Spleen (tissue), 11 donors: Measurements from ENCODE around the gene TRIM38. TPM values are rescaled to one million over a fixed set of nuclear protein-coding genes. Genes with fewer than 3 reads are reported as not detected.

Experiments used
- DNase-seq: peaks from one replicate; pipeline ENCODE4 v3.0.0-alpha.2; 2020
- H3K27ac ChIP-seq, 8 donors: fragments of 200-600 bp; sonication (generic) in 7 of 8; 1 replicate in 4 of 8; 2 replicates in 4 of 8; pipeline versions ENCODE4 v1.5.0 to v1.8.0; 2016 to 2021; ENCODE audit warnings: inconsistent platforms in 4 of 8, mild to moderate bottlenecking in 4 of 8, moderate library complexity in 1 of 8
- H3K27me3 ChIP-seq, 7 donors: fragments of 200-600 bp; sonication (generic) in 6 of 7; replicated peaks in 1 of 7; 1 replicate in 4 of 7; 2 replicates in 3 of 7; pipeline versions ENCODE4 v1.5.0 to v1.8.0; 2016 to 2021; ENCODE audit warnings: inconsistent platforms in 3 of 7, mild to moderate bottlenecking in 1 of 7
- H3K36me3 ChIP-seq, 6 donors: fragments of 200-600 bp; sonication (generic) in 5 of 6; 1 replicate in 4 of 6; 2 replicates in 2 of 6; pipeline versions ENCODE4 v1.5.0 to v1.8.0; 2016 to 2021; ENCODE audit warnings: inconsistent platforms in 2 of 6
- H3K4me1 ChIP-seq, 6 donors: fragments of 200-600 bp; sonication (generic) in 5 of 6; 1 replicate in 3 of 6; 2 replicates in 3 of 6; pipeline versions ENCODE4 v1.5.0 to v1.8.0; 2016 to 2021; ENCODE audit warnings: inconsistent platforms in 3 of 6
- H3K4me3 ChIP-seq, 8 donors: fragments of 200-600 bp; sonication (generic) in 7 of 8; 1 replicate in 4 of 8; 2 replicates in 4 of 8; pipeline versions ENCODE4 v1.5.0 to v1.8.0; 2016 to 2021; ENCODE audit warnings: inconsistent platforms in 4 of 8, mild to moderate bottlenecking in 4 of 8, moderate library complexity in 2 of 8
- H3K9me3 ChIP-seq, 8 donors: fragments of 200-600 bp; sonication (generic) in 7 of 8; 1 replicate in 4 of 8; 2 replicates in 4 of 8; pipeline versions ENCODE4 v1.5.0 to v1.8.0; 2016 to 2021; ENCODE audit warnings: inconsistent platforms in 4 of 8
- POLR2A ChIP-seq, 3 donors: fragments of 450-650 bp; IDR thresholded peaks; one replicate each; pipeline ENCODE4 v1.5.1; 2017; ENCODE audit warnings: antibody characterized with exemption in 3 of 3, mild to moderate bottlenecking in 1 of 3
- POLR2AphosphoS5 ChIP-seq, 3 donors: sonication (generic); formaldehyde crosslinking; IDR thresholded peaks; one replicate each; pipeline ENCODE4 v1.5.1; 2017; ENCODE audit warnings: antibody characterized with exemption in 3 of 3
- WGBS, 5 donors: extraction: QIAGEN DNeasy Blood & Tissue Kit in 3 of 5; methylation state at CpG; one replicate each; pipeline versions ENCODE4 v1.1.5 to v1.1.7; 2013 to 2018; 5-methylcytosine and 5-hydroxymethylcytosine counted together
- intact Hi-C: fragments of 100-400 bp; cut with DNase I; formaldehyde crosslinking; loops from one replicate; pipeline ENCODE4 v1.15.0; 2023; ENCODE audit warnings: low total_unique reads
- polyA plus RNA-seq, 3 donors: library from polyadenylated mRNA; stranded (reverse); fragments of 200-250 nt; gene quantifications; one replicate each; pipeline ENCODE4 v1.2.1, GENCODE V29; 2013
- total RNA-seq, 7 donors: library from RNA; depleted of rRNA in 3 of 7; stranded (reverse); fragments of >200 nt in 3 of 7; fragmentation: NEBNext Ultra II Directional in 4 of 7; extraction: Animal tissue kit (Norgen Biotek cat#: 25700) in 4 of 7; gene quantifications; one replicate each; pipeline versions ENCODE4 v1.1.0 to v1.2.1, GENCODE V29; 2016 to 2021
- TF ChIP-seq, protein P1 (sequence below), 11 experiments: fragments of 200-600 bp in 7 of 11; fragments of 450-650 bp in 4 of 11; sonication (generic) in 4 of 11; IDR thresholded peaks in 8 of 11; conservative IDR thresholded peaks in 3 of 11; 1 replicate in 7 of 11; 2 replicates in 4 of 11; pipeline versions ENCODE4 v1.4.0 to v1.8.0; 2016 to 2021; ENCODE audit warnings: antibody characterized with exemption in 11 of 11, inconsistent platforms in 4 of 11, mild to moderate bottlenecking in 1 of 11
- donor health status: healthy with polysubstance abuse.
- donor health status: DM: no; HTN: no; CAD: no; lungs with moderate emphysema.
- donor health status: DM: no; HTN: no; CAD: no.
- donor health status: Bipolar disorder and iron deficiency.
- donor health status: healthy.
- donor health status: DM: no; HTN: no; CAD: no.
- donor health status: DM: yes; HTN: yes; CAD: no.

Gene TRIM38
- total and polyA plus RNA-seq, 10 donors = 8.0 to 34.4 (median 28.1) TPM

DNA sequence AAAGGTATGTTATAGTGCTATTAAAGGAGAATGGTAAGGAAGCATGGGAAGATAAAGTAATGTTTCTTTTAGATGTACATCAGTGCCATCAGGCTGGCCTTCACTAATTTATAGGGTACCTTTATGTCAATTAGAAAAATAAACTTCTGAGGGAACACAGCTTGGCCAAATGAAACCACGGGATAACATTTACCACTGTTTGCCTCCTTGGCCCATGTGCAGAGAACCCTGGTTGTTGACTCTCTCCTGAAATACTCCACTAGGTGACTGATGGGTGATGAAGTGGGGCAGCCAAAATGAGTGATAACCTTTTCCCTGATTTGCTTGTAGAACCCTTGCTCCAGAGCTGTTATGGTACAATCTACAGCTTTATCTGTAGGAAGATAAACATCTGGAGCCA is 9.5 kb downstream of the TRIM38 start:
- TF ChIP-seq, protein P1, sequence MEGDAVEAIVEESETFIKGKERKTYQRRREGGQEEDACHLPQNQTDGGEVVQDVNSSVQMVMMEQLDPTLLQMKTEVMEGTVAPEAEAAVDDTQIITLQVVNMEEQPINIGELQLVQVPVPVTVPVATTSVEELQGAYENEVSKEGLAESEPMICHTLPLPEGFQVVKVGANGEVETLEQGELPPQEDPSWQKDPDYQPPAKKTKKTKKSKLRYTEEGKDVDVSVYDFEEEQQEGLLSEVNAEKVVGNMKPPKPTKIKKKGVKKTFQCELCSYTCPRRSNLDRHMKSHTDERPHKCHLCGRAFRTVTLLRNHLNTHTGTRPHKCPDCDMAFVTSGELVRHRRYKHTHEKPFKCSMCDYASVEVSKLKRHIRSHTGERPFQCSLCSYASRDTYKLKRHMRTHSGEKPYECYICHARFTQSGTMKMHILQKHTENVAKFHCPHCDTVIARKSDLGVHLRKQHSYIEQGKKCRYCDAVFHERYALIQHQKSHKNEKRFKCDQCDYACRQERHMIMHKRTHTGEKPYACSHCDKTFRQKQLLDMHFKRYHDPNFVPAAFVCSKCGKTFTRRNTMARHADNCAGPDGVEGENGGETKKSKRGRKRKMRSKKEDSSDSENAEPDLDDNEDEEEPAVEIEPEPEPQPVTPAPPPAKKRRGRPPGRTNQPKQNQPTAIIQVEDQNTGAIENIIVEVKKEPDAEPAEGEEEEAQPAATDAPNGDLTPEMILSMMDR (IDR thresholded peaks at IDR 0.05 in 8 of 11, conservative IDR thresholded peaks at IDR 0.05 in 3 of 11) = no peak
- no peak for TF ChIP-seq POLR2A (IDR thresholded peaks at IDR 0.05)
- no peak for TF ChIP-seq POLR2AphosphoS5 (IDR thresholded peaks at IDR 0.05)
- Histone ChIP-seq H3K4me3 (no peak overlapping the region), H3K27ac (peak overlapping the region in 6 of 8 donors; percentile 15 to 61 (median 46)), H3K9me3 (no peaks in the 10 kb centered on the region), H3K27me3 (no peaks in the 10 kb centered on the region), H3K4me1 (peaks cover 21 to 93% (median 50%) of the 10 kb centered on the region in 6 donors), H3K36me3 (peaks cover 7 to 100% (median 94%) of the 10 kb centered on the region in 6 donors)
- no peak for DNase-seq
- WGBS, 5 donors = 92 to 100% (median 100%) methylated on average over 1 of the region's 1 CpG
- intact Hi-C loops = no loop called here

DNA sequence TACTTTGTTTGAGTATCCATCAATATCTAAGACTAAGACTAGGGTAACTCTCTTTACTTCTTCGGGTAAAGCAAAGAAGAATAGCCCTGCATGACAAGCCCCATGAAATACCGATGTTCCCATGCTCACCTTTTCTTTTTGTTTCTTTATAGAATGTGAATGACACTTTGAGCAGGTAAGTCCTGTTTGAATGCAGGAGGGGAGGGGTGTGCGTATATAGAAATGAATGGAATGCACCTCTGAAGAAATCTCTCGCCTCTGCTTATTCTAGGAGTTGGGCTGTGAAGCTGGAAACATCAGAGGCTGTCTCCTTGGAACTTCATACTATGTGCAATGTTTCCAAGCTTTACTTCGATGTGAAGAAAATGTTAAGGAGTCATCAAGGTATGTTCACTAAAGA is 10.3 kb downstream of the TRIM38 start:
- intact Hi-C loops = no loop called here
- H3K4me1 ChIP-seq = peaks cover 18 to 91% (median 42%) of the 10 kb centered on the region in 6 donors
- H3K4me3 ChIP-seq = no peak overlapping the region
- H3K27me3 ChIP-seq = no peaks in the 10 kb centered on the region
- no peak for TF ChIP-seq POLR2AphosphoS5 (IDR thresholded peaks at IDR 0.05)
- TF ChIP-seq POLR2A (IDR thresholded peaks at IDR 0.05) = no peak
- TF ChIP-seq, protein P1 (IDR thresholded peaks at IDR 0.05 in 8 of 11, conservative IDR thresholded peaks at IDR 0.05 in 3 of 11) = no peak
- no peak for DNase-seq
- H3K36me3 ChIP-seq = peaks cover 7 to 100% (median 96%) of the 10 kb centered on the region in 6 donors
- 96 to 99% (median 98%) methylated on average over 5 of the region's 5 CpGs for WGBS, 5 donors
- H3K9me3 ChIP-seq = no peaks in the 10 kb centered on the region
- H3K27ac ChIP-seq = no peak overlapping the region

DNA sequence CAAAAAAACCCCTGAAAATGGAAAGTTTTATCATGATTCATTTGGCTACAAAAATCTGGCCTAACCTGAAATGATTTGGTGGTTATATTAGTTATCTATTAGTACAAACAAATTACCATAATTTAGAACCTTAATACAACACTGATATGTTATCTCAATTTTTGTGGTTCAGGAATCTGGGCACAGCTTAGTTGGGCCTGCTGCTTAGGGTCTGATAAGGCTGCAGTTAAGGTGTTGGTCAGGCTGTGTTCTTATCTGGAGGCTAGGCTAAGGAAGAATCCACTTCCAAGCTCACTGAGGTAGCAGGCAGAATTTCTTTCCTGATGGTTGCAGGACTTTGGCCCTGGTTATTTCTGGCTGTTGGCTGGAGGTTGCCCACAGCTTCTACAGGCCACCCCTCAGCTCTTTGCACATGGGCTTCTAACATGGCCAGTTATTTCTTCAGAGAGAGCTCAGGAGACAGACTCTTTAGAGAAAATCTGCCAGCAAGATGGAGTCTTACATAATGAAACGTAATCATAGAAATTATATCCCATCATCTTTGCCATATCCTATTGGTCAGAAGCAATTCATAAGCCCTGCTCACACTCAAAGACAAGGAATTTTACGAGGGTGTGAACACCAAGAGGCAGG is 11.4 kb downstream of the TRIM38 start:
- intact Hi-C loops = no loop called here
- H3K27me3 ChIP-seq = no peaks in the 10 kb centered on the region
- no peak overlapping the region for H3K4me3 ChIP-seq
- H3K4me1 ChIP-seq = peaks cover 9 to 79% (median 31%) of the 10 kb centered on the region in 6 donors
- no peak overlapping the region for H3K27ac ChIP-seq
- TF ChIP-seq, protein P1 (IDR thresholded peaks at IDR 0.05 in 8 of 11, conservative IDR thresholded peaks at IDR 0.05 in 3 of 11) = no peak
- TF ChIP-seq POLR2A (IDR thresholded peaks at IDR 0.05) = no peak
- DNase-seq = no peak
- H3K36me3 ChIP-seq = peaks cover 7 to 100% (median 99%) of the 10 kb centered on the region in 6 donors
- H3K9me3 ChIP-seq = no peaks in the 10 kb centered on the region
- 90 to 97% (median 96%) methylated on average over 2 of the region's 2 CpGs for WGBS, 5 donors

DNA sequence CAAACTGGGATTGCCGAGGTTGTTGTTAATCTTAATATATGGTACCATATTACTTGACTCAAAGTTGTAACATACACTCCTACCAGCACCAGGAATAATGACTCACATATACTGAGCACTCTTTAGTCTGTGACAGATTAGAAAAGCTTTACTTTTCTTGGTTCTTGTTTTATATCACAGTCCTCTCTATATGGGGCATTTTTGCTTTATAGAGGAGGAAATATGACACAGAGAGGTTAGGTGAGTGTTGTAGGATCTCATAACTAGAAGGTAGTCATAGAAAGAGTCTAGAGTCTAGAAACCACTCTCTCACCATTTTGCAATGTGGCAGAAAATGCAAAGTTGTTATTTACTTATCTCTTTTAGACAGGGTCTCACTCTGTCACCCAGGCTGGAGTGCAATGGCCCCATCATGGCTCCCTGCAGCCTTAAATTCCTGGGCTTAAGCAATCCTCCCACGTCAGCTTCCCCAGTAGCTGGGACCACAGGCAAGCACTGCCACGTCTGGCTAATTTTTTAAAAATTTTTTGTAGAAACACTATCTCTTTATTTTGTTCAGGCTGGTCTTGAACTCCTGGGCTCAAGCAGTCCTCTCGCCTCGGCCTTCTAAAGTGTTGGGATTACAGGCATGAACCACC is 13.4 kb downstream of the TRIM38 start:
- TF ChIP-seq POLR2AphosphoS5 (IDR thresholded peaks at IDR 0.05) = no peak
- no peak for TF ChIP-seq POLR2A (IDR thresholded peaks at IDR 0.05)
- TF ChIP-seq, protein P1 (IDR thresholded peaks at IDR 0.05 in 8 of 11, conservative IDR thresholded peaks at IDR 0.05 in 3 of 11) = no peak
- 78 to 93% (median 86%) methylated on average over 5 of the region's 5 CpGs for WGBS, 5 donors
- intact Hi-C loops = no loop called here
- Histone ChIP-seq H3K36me3 (peaks cover 5 to 100% (median 92%) of the 10 kb centered on the region in 6 donors), H3K9me3 (no peaks in the 10 kb centered on the region), H3K27me3 (no peaks in the 10 kb centered on the region), H3K4me3 (no peak overlapping the region), H3K4me1 (peaks cover 7 to 63% (median 15%) of the 10 kb centered on the region in 6 donors), H3K27ac (no peak overlapping the region)
- no peak for DNase-seq
